HG03442 (cell line): ENCODE data around the gene HELT.

Experiments used
- ATAC-seq: cut with Tn5 transposase; IDR thresholded peaks from one replicate; pipeline ENCODE4 v1.9.1; 2021; ENCODE audit warnings: mild to moderate bottlenecking, moderate library complexity; ENCODE audit not compliant: unreplicated experiment

Gene HELT

DNA sequence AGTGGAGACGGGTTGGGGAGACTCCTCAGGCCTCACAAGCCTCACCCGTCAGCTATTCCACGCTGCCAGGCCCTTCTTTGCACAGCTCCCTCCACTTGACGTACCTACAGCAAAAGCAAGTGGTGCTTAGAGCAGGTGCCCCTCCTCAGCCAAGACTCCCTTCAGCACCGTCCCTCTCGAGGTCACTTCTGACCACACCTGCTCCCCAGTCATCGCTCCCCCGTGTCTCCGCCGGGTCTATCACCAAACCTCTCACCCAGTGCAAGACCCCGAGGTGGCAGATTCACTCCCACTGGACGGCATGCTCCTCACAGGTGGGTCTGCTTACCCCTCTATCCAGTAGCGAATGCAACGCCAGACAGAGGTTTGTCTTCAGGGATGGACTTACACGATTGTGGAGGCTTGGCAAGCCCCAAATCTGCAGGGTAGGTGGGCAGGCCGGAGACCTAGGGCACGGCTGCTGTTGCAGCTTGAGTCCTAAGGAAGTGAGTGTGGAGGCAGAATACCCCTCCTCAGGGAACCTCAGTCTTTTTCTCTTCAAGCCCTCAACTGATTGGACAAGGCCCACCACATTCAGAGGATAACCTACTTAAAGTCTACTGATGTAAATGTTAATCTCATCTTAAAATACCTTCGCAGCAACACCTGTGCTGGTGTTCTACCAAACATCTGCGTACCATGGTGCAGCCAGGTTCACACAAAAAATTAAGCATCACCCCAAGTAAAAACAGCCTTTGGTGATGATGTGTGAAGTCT, 14.5 kb upstream of the HELT start:
- ATAC-seq: no peak

DNA sequence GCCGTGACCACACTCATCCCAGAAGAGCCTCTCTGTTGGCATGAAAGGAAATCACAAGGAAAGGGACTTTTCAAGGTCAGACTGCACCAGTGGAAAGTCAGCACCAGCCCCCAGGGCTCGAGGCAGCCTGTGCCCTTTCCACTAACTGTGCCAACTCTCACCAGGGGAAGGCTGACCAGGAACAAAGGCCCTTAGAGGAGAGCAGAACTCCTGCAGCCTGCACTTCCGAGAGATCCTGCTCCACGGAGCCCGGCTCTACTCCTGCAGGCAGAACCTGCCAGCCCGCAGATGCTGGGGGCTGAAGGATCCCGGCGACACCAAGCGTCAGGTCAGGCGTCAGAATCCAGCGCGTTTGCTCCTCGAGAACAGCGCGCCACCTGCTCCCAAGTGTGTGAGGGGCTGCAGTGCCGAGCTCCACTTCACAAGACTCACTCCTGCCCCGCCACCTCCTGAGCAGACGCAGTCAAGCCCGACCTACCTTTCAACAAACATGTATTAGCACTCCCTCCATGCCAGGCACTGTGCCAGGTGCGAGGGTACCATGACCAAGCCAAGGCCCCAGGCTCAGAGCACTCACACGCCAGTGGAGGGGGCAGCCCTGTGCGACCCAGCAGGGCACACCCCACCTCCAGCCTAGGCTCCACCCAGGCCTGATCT, 13.6 kb upstream of the HELT start:
- ATAC-seq: peak; percentile 36

DNA sequence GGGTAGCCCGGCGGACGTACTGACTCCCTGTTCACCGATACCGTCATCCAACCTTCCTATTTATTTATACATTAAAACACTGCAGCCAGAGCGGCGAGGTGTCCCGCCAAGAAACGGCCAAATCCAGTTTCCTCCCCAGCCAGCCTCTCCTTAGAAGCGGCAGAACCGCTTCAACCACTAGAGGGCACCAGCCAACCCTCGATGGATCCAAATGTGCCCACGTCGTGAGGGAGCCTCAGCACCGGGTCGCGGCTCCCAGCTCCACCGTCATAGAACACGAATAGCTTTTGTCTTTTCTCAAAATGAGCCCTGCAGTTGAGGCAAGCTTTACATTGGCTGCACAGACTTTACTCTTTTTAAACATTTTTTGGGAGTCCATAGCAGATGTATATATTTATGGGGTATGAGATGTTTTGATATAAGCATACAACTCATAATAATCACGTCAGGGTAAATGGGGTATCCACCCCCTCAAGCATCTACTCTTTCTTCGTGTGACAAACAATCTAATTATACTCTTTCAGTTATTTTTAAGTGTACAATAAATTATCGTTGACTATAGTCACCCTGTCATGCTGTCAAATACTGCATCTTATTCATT, 13.0 kb upstream of the HELT start:
- ATAC-seq: peak; percentile 88

DNA sequence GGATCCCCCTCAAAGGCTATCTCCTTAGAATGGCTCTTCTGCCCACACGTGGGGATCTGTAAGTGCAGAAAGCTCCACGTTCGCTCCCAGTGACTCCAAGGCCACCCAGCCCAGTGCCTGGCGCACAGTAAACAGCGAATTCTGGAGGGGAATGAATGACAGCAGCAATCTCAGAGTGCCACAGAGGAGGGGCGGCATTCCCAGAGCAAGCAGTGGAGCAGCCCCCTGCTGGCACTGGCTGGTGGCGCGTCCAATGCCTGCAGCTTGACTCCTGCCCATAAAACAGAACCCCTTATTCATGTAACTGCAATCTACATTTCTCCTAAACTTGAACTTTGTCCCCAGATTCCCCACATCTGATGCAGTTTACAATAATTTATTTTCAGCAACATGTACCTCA, 6.9 kb upstream of the HELT start:
- ATAC-seq: no peak

DNA sequence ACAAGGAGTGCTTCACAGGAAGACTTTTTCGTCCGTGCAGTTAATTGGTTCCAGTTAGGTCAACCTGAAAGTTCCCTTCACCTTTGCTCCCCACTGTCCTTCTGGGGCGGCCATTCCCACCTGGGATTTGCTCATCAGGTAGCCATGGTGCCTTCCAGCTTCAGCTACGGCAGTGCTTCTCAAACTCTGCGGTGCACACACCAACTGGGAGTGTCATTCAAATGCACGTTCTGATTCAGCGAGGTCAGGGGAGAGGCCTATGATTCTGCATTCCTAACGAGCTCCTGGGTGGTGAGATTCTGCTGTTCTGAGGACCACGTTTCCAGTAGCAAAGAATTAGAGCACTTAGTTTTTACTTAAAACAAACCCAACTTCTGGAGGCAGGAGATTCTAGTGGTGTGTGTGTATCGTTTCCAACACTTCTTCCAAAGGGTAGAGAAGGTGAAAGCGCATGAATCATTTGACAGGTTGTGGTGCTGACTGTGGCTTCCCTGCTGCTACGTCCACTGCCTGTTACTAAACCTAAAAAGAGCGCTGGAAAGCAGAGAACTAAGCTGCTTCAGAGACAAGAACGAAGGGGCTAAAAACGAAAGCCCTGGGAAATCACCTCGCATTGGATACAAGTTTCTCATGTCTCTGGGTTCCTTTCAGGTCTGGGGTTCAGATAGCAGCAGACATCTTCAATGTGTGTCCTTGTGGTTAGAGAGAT, 4.7 kb upstream of the HELT start:
- no peak for ATAC-seq

DNA sequence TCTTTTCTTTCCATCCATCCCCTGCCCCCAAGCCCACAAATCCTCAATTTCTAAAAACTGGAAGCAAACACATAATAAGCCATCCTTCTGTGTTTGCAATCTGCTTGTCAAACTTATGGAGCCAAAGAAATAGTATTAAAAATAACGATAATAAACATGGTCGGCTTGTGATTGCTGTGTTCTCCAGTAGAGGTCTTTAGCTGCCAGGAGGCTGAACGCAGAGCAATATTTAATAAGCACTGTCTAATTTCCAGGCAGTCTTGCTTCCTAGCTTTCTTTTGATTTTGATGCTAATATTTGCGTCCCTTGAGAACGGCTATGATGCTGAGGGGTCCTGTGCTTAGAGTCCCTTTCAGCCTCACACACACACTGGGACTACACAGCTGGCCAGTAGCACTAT, 3.2 kb upstream of the HELT start:
- no peak for ATAC-seq

DNA sequence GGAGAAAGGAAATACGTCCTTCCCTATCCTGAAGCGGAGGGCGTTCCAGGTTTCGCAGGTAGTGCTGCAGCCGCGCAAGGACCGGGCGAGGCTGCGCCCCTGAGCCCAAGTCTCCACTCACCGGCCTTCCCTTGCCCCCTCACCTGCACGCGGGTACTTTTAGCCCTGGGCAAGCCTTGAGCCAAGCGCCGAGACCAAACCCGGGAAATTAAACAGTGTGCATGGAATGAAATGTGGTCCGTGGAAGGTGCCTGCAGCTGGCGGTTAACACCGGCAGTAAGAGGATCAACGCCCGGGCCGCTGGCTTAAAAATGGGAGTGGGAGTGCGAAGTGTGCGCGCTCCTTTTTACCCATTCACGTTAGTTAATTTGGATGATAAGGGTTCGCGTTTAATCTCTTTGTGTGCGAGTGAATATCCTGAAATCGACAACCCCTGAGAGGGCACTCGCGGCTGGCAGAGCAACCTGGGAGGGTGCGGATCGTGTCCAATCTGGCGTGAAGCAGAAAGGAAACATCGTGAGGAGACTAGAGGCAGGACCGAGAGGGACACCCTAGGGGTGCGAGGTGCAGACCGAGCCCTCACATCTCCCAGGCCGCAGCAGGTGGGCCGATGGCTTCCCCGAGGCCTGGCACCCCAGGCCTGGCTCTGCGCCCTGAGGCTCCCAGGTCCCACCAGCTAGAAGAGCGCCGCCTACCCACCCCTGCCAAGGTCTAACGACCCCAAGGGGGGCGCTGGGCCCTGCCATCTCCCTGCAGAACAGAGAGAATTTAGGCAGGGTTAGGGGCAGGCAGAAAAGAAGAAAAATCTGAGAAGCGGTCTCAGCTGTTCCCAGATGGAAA, 2.0 kb upstream of the HELT start:
- no peak for ATAC-seq

DNA sequence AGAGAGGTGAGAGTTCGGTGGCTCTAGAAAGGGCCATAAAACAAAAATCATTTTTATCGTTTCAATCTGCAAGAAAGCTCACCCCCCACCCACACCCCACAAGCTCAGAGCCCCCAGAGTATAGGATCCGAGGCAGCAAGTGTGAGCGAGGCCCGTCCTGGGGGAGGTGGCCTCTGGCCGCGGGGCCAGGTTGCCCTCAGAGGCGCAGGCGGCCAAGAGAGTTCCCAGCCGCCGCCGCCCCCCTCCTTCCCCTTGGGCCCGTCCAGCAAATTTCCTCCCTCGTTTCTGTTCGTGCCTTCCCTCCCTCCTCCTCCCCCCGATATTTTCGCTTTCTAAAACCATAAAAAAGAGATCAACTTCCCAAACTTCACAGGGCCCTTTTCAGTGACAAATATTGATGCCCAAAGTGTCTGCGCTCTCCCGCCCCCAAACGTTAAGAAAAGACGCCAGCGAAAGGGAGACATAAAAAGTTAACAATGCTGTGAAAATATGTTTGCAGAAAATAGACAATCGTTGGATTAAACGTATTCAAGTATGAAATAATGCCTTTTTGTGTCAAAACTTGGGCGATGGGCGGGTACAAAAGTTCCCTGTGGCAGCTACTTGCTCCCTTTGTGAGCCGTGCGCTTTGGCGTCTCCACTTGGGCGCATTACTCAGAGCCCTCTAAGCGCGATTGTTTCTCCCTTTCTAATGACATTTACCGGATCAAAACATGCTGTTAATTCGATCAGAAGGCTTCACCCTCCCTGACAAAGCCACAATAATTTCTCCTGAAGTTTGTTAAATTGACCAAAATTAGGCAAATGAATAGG, 1.1 kb upstream of the HELT start:
- no peak for ATAC-seq

DNA sequence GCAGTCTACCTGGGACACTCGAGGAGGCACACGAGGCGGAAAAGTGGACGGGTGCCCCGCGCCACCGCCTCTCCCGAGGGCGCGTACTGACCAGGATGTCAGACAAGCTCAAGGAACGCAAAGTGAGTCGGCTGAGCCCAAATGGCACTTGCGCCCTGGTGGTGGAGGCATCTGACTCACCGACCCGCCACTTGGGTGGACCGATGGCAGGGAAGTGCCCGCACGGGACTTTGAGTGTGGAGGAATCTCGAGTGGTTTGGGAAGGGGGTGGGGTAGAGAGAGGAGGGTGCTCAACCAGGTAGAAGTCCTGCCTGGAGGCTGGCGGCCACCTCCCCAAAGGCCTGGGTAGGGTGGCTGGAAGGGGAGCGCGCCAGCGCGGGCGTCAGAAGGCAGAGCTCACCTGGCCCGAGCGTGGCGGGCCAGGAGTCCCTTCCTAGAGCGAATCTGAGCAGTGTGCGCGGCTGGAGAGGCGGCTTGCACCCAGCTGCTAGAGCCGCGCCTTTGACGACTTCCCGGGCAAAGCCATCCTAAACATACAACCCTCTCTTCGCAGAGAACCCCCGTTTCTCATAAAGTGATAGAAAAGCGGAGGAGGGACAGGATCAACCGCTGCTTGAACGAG, 655 bp downstream of the HELT start:
- no peak for ATAC-seq

DNA sequence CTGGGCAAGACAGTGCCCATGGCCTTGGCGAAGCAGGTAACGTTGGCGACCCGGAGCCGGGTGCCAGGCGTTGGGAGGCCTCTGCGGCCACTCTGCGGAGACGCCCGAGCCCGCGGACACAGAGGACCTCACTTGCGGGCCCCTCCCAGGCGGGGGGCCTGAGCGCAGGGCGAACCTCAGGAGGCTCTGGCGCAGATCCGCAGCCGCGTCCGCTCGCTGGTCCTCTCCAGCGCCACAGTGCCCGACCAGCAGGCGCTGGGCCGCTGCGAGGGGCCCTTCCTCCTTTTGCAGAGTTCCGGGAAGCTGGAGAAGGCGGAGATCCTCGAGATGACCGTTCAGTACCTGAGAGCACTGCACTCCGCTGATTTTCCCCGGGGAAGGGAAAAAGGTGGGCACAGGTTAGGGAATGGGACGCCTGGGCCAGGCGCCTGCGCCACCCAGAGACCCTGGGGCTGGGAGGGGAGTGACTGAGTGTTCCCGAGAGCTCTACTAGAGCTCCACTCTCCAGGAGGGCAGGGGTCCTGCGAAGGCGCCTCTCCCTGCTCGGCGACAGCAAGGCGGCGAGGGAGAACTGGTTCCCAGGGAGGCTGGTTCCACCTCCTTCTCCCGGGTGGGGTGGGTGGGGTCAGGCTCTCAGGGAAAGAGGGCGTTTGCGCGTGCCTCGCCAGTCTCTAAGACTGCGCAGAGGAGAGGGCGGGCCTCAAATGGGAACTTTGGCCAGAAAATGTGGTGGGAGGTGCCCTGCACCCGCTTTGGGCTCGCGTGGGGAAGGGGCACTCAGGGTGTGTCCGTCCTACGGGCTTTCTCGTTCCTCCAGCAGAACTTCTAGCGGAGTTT, 1.4 kb downstream of the HELT start:
- no peak for ATAC-seq

DNA sequence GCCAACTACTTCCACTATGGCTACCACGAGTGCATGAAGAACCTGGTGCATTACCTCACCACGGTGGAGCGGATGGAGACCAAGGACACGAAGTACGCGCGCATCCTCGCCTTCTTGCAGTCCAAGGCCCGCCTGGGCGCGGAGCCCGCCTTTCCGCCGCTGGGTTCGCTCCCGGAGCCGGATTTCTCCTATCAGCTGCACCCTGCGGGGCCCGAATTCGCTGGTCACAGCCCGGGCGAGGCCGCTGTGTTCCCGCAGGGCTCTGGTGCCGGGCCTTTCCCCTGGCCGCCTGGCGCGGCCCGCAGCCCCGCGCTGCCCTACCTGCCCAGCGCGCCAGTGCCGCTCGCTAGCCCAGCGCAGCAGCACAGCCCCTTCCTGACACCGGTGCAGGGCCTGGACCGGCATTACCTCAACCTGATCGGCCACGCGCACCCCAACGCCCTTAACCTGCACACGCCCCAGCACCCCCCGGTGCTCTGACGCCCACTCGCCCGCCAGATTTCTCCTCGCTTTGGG, 2.1 kb downstream of the HELT start:
- no peak for ATAC-seq

DNA sequence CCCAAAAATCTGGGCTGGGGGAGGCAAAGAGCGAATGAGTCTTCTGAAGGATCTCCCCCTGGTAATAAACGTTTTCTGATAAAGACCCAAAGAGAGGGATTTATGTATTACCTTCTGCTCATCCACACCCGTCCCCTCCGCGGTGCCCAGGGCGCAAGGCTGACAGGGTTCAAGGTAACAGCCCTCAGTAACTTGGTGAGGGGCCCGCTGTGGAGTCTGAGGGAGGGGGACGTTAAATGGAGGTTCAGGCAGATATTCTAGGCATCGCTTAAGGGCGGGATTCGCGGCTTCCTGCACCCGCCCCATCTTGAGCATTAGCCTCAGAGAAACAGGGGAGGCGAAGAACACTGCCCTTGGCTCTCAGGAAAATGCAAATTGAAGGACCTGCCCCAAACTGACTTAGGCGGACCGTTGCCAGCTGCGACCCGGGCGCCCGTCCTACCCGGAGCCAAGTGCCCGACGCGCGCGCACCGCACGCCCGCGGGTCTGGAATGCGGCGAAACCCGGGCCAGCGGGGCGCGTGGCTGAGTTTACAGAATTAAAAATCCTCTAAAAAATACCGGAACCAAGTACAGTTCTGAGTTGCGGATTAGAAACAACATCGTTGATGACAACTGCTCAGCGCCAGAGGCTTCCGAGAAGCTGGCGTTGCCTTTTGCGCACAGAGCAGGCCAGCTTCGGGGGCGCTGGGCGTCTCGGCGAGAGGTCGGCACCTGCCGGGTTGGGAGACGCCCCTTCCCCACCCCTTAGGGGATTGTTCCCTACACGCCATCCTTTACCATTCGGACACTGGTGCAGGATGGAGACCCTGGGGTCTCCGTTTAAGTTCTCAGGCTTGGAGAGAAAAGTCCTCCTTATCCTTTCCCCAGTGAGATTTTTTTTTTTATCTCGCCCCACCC, 2.8 kb downstream of the HELT start:
- no peak for ATAC-seq

DNA sequence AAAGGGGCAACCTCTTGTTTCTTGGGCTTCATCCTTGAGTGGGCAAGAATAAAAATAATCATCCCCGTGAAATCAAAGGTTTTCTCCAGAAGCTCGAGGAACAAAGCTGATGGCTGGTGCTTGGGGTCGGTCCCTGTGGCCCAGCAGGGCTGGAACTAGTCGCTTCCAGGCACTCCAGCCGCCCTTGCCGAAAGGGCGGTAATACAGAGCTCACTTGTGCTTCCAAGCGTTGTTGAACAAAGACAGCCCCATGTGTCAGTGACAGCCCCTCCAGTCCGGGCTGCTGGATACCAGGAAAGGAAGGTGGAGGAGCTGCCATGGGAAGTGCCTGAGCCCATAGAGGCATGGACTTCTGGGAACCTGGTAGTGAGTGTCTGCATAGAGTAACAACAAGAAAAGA, 5.2 kb downstream of the HELT start:
- no peak for ATAC-seq

DNA sequence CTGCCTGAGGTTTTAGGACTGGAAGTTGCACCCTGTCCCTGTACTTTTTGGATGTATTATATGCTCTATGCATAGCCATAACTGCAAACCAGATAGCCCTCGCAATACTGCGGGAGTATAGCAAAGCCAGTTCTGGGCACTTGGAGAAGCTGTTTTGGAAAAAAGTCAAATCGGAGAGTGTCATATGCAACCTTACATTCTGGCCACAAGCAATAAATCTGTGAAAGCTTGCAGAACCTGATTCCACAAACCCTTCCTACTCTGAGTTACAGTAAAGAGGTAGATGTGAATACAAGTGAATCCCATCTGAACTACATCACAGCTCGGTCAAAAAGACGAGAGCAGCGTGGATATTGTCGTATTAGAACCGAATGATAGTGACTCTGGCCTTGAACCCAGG, 10.3 kb downstream of the HELT start:
- no peak for ATAC-seq

DNA sequence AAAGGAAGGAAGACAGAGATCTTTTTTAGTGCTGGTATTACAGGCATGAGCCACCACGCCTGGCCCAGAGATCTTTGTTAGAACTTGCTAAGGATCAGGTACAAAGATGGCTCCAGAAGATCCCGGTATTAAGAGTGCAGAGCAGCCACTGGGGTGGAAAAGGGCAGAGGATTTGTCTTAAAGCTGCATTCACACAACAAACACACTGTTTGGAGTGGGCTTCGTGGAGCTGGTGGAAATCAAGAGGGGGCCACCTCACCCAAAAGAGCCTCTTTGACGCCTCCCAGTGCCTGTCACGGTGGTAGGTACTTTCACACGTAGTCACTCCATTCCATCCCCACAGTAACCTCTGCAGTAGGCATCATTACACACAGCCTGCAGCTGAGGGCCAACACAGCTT, 13.3 kb downstream of the HELT start:
- ATAC-seq: no peak

DNA sequence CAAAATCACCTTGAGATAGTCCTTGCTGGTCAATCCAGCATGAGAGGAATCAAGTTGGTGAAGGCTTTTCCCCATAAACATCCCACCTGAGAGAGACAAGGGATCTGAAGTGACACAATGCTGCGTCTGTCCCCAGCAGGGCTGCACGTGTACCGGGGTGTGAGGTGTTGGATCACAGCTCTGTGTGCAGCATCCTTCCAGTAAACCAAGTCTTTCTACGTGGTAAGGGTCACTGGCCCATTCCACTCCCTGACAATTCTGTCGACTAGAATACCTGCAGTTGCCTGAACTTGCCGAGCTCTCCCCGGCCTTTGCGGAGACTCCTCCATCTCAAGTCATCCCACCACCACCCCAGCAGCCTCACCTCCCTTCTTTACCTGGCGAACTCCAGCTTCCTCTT, 14.8 kb downstream of the HELT start:
- no peak for ATAC-seq

DNA sequence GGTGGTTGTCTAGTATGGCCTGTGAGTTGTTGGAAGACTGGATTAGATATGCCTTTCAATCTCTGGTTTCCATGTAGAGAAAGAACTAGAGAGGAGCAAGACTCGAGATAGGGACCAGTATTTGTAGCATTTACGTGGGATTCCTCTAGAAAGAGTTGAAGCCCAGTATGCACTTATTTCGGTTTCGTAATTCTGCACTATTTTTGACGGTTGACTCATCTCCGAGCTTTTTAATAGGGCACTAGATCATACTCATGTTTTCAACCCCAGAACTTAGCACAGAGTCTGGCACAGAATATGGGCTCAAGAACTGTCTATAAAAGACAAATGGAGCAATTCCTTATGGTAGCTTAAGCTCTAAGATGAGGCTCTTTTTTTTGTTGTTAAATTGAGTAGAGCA, 15.7 kb downstream of the HELT start:
- ATAC-seq: peak; percentile 66
